Sciatic nerve (tissue), 2 donors: ENCODE data around the gene SUSD1. TPM values are rescaled to one million over a fixed set of nuclear protein-coding genes. Genes with fewer than 3 reads are reported as not detected.
A peak's percentile ranks its signal among the peaks of the same experiment; 100 is the strongest.

Source experiments
- ATAC-seq: fragments of 200-7000 bp; cut with Tn5 transposase; one replicate; pipeline ENCODE4 v1.9.1; 2020; ENCODE audit warnings: mild to moderate bottlenecking, moderate library complexity
- DNase-seq: peaks from one replicate; pipeline ENCODE4 v3.0.0-alpha.2; 2020; ENCODE audit warnings: low spot score
- intact Hi-C: fragments of 100-400 bp; cut with DNase I; formaldehyde crosslinking; loops from one replicate; pipeline ENCODE4 v1.14.2; 2022
- total RNA-seq: library from RNA; stranded (reverse); fragmentation: NEBNext Ultra II Directional; extraction: Animal tissue kit (Norgen Biotek cat#: 25700); gene quantifications from one replicate; pipeline ENCODE4 v1.2.1, GENCODE V29; 2021
- donor health status: DM: no; HTN: no; CAD: no.
- donor health status: DM: no; HTN: no; CAD: no.

SUSD1 gene
- total RNA-seq, 1 donor from 2014 or later = 12.8 TPM

GRCh38 chr9:112111461-112111860, 63.6 kb downstream of the SUSD1 start:
- intact Hi-C loops = no loop called here
- DNase-seq = no peak
- ATAC-seq = no peak

DNA sequence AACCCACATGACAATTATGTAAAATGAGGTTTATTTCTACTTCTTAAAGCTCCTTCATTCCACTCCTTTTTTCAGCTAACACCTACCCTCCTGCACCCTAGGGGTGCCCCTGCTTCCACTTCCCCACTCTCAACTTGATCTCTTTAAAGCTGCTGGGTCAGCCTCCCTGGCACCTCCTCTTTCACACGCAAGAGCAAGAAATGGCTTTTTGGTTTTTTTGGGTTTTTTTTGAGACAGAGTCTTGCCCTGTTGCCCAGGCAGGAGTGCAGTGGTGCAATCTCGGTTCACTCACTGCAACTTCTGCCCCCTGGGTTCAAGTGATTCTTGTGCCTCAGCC, 64.4 kb downstream of the SUSD1 start:
- no peak for DNase-seq
- ATAC-seq = no peak
- intact Hi-C loops = no loop called here

- intact Hi-C loops = no loop called here
- ATAC-seq (no peak), DNase-seq (no peak)
These were observed 64.9 kb downstream of the SUSD1 start for GRCh38 chr9:112110094-112110776.

DNA sequence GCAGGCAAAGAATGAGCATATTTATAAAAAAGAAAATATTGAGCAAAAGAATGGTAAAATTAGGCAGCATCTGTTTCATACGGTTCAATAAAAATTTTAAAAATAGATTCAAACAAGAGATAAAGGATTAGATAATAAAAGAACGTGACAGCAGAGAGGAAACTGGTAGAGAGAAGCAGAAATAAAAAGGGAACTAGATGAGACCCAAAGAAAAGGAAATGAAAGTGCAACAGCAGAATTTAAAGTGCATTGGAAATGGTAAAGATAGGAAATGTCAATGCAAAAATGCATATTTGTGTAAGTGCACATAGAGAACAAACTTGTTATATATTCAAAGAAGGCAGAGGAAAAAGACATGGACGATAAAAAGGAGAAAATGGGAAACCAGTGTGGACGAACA, 70.2 kb downstream of the SUSD1 start:
- no peak for ATAC-seq
- intact Hi-C loops = no loop called here
- DNase-seq = no peak

DNA sequence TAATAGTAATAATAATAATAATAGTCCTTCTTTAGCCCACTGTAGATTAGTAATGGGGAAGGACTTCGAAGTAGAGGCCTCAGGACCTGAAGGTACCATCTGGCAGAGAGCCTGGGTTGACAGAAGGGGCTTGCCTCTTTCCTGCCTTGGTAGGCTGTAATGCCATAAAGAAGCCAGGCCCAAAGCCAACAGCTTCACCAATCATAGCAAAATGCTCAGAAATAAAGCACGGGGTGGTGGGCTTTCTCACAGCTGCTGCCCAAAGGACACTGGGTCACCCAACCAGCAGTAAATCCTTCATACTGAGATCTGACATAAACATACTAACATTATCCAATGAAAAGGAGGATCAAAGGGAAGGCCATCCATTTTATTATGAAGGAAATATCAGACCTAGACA, 70.7 kb downstream of the SUSD1 start:
- DNase-seq (no peak), ATAC-seq (no peak)
- intact Hi-C loops = no loop called here

DNA sequence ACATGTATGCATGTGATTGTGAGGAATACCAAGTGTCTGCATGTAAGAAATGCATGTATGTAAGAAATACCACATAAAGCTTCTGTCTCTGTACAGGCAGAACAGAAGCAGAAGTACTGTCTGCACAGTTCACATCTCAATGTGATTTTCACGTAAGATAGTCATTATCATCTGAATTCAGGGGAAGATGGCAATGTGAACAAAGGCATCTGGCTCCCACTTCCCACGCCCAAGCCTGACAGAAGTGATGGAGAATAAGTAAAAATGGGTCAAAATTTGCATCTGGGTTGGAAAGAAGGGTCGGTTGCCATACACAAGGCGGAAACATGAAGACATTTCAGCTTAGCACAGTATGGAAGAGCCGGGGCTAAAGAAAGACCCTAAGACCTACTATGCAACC, 71.7 kb downstream of the SUSD1 start:
- no peak for DNase-seq
- no peak for ATAC-seq
- intact Hi-C loops = no loop called here

- ATAC-seq (peak; percentile 89), DNase-seq (peak; percentile 69)
- intact Hi-C loops = loop anchor here (10.0 kb wide), 1 partner anchor 257 kb away; no protein-coding TSS in a partner anchor
These were observed 77.1 kb downstream of the SUSD1 start for GRCh38 chr9:112097712-112098688.

- no peak for DNase-seq
- no peak for ATAC-seq
- intact Hi-C loops = loop anchor here (10.0 kb wide), 1 partner anchor 260 kb away; no protein-coding TSS in a partner anchor
These were observed 80.0 kb downstream of the SUSD1 start for GRCh38 chr9:112094948-112095681.

DNA sequence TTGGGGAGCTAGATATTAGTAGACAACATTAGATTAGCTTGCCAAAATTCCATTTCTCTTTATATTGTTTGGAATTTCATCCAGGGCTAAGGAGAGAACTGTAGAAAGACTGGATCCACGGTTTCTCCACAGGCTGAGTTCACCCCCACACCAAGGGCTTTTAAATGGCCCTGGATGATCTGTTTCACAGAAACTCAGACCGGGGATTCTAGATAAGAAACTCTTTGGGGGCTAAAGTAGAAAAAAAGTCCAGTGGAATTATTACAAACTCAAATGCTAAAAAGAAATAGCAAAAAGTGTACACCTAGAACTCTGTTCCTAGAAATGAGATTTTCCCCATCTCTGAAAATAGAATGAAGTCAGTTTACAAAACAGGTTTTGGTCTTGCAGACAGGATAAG, 80.9 kb downstream of the SUSD1 start:
- DNase-seq = no peak
- no peak for ATAC-seq
- intact Hi-C loops = loop anchor here (10.0 kb wide), 1 partner anchor 261 kb away; no protein-coding TSS in a partner anchor

- ATAC-seq (no peak), DNase-seq (no peak)
- intact Hi-C loops = loop anchor here (10.0 kb wide), 1 partner anchor 261 kb away; no protein-coding TSS in a partner anchor
These were observed 81.3 kb downstream of the SUSD1 start for GRCh38 chr9:112093870-112094216.

GRCh38 chr9:112093147-112093869, 81.8 kb downstream of the SUSD1 start:
- DNase-seq = no peak
- intact Hi-C loops = loop anchor here (10.0 kb wide), 1 partner anchor 261 kb away; no protein-coding TSS in a partner anchor
- ATAC-seq = no peak

GRCh38 chr9:112091810-112092209, 83.3 kb downstream of the SUSD1 start:
- no peak for ATAC-seq
- DNase-seq = no peak
- intact Hi-C loops = loop anchor here (10.0 kb wide), 1 partner anchor 263 kb away; no protein-coding TSS in a partner anchor

- intact Hi-C loops = no loop called here
These were observed 87.6 kb downstream of the SUSD1 start for GRCh38 chr9:112087506-112087905.

DNA sequence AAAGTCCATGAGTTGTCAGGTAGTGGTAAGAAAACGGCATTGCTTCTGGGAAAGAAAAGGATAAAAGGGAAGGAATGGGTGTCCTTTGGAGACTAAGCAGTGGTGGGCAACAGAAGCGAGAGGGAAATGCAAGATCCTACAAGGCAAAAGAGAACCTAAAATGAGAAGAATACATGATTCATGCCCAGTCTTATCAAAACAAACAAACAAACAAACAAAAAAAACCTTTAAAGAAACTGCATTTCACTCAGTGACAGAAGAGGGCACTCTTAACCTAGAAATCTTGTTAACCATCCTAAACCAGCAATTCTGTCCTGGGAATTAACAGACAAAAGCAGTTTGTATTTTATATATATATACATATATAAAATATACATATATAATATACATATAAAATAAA, 88.5 kb downstream of the SUSD1 start:
- no peak for DNase-seq
- intact Hi-C loops = no loop called here
- ATAC-seq = no peak

More at GRCh38 chr9:112087506-112087905, 87.6 kb downstream of the SUSD1 start:
- DNase-seq (no peak), ATAC-seq (no peak)

- no peak for DNase-seq
- intact Hi-C loops = no loop called here
These were observed 90.2 kb downstream of the SUSD1 start for GRCh38 chr9:112084907-112085306.

DNA sequence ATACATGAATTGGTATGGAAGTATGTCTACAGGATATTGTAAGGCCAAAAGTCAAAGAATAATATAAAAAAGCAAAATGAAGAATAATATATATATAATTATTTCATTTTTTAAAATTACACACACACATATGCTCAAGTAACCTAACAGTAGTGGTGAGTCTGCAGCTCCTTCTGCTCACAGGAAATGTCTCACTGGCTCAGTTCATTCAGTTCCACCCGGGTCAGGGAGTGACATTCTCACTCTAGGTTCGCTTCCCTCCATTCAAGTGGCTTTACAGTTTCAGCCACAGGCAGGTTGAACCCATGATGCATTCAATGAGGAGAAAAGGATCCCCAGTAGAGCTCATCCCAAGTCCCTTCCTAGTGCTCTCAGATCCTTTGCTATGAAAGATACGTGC, 90.8 kb downstream of the SUSD1 start:
- ATAC-seq (no peak), DNase-seq (no peak)
- intact Hi-C loops = no loop called here

More at GRCh38 chr9:112084907-112085306, 90.2 kb downstream of the SUSD1 start:
- ATAC-seq = no peak

- intact Hi-C loops = no loop called here
- no peak for DNase-seq
- ATAC-seq = no peak
These were observed 93.0 kb downstream of the SUSD1 start for GRCh38 chr9:112081918-112082729.
